Measurements from ENCODE around the gene PANK2.

DNA sequence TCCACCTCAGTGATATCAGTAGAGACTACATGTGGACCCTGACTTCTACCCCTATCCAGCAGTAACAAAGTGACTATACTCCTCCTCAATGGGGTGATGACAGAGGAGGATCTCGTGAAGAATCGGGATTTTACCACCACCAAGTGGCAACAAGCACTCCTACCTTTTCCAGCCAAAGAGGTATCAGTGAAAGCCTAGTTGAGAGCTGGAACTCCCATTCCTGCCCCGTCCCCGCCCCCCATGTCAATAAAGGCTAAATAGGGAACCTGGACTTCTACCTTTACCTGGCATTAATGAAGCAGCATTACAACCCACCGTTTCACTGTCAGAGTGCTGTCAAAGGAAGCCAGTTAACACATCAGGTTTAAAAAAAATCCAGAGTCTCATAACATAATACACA lies 80.8 kb downstream of the PANK2 start:
- TF ChIP-seq EZH2phosphoT487 (IDR thresholded peaks at IDR 0.05; ENCODE audit: low read depth) (no peak), CTCF (IDR thresholded peaks at IDR 0.05; ENCODE audit: low read depth, low read length) (no peak)
